Measurements from ENCODE around the gene AGBL1.

DNA sequence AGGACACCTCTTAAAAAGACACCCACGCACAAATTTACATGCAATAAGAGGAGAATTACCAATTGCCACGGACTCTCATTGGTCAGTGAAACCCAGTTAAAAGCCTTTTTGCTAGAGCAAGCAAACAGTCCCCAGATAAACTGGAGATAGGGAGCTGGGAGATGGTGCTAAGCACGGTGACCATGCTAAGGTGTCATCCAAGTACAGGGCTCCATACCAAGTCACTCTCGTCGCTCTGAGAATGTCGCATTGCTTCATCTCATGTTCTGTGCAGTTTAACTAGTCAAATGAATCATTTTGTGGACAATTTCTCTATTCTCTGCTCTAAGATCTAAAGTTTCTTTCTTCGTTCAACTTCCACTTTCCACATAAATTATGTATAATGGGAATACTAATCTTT is 581.9 kb downstream of the AGBL1 start:
- TF ChIP-seq, protein P1, sequence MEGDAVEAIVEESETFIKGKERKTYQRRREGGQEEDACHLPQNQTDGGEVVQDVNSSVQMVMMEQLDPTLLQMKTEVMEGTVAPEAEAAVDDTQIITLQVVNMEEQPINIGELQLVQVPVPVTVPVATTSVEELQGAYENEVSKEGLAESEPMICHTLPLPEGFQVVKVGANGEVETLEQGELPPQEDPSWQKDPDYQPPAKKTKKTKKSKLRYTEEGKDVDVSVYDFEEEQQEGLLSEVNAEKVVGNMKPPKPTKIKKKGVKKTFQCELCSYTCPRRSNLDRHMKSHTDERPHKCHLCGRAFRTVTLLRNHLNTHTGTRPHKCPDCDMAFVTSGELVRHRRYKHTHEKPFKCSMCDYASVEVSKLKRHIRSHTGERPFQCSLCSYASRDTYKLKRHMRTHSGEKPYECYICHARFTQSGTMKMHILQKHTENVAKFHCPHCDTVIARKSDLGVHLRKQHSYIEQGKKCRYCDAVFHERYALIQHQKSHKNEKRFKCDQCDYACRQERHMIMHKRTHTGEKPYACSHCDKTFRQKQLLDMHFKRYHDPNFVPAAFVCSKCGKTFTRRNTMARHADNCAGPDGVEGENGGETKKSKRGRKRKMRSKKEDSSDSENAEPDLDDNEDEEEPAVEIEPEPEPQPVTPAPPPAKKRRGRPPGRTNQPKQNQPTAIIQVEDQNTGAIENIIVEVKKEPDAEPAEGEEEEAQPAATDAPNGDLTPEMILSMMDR (IDR thresholded peaks at IDR 0.05): no peak
- no peak for TF ChIP-seq POLR2A (IDR thresholded peaks at IDR 0.05)
